HG03045 (cell line): Measurements from ENCODE around the gene IL17C.

ENCODE experiments used
- ATAC-seq: cut with Tn5 transposase; IDR thresholded peaks from one replicate; pipeline ENCODE4 v1.9.1; 2021; ENCODE audit warnings: mild to moderate bottlenecking, moderate library complexity; ENCODE audit not compliant: unreplicated experiment

Gene IL17C

GRCh38 chr16:88638323-88639230 lies at the start of gene IL17C:
TSS of gene IL17C (plus strand) at chr16:88638572. CDS start at chr16:88638642, 70 bp downstream.
- ATAC-seq, result no peak

- ATAC-seq, result no peak
Observed at GRCh38 chr16:88588754-88589153, 49.6 kb upstream of the IL17C start.

- ATAC-seq, result no peak
Observed at GRCh38 chr16:88589441-88589840, 48.9 kb upstream of the IL17C start.

GRCh38 chr16:88591577-88592021 lies 46.8 kb upstream of the IL17C start:
- ATAC-seq, result no peak

- ATAC-seq, result no peak
Observed at GRCh38 chr16:88593061-88593460, 45.3 kb upstream of the IL17C start.

GRCh38 chr16:88593489-88593888 lies 44.9 kb upstream of the IL17C start:
- no peak for ATAC-seq

GRCh38 chr16:88593910-88594309 lies 44.5 kb upstream of the IL17C start:
- ATAC-seq, result no peak

- no peak for ATAC-seq
Observed at GRCh38 chr16:88595101-88595500, 43.3 kb upstream of the IL17C start.

- ATAC-seq, result no peak
Observed at GRCh38 chr16:88595921-88596320, 42.5 kb upstream of the IL17C start.

- no peak for ATAC-seq
Observed at GRCh38 chr16:88596483-88596882, 41.9 kb upstream of the IL17C start.

- ATAC-seq, result no peak
Observed at GRCh38 chr16:88597856-88598491, 40.4 kb upstream of the IL17C start.

GRCh38 chr16:88599092-88599733 lies 39.2 kb upstream of the IL17C start:
- ATAC-seq, result no peak

GRCh38 chr16:88599825-88600538 lies 38.4 kb upstream of the IL17C start:
- no peak for ATAC-seq

GRCh38 chr16:88600539-88600896 lies 37.9 kb upstream of the IL17C start:
- no peak for ATAC-seq

- no peak for ATAC-seq
Observed at GRCh38 chr16:88601313-88602036, 36.9 kb upstream of the IL17C start.

- ATAC-seq, result no peak
Observed at GRCh38 chr16:88602091-88602490, 36.3 kb upstream of the IL17C start.

- no peak for ATAC-seq
Observed at GRCh38 chr16:88605186-88606147, 32.9 kb upstream of the IL17C start.

GRCh38 chr16:88606148-88606757 lies 32.1 kb upstream of the IL17C start:
- no peak for ATAC-seq

- no peak for ATAC-seq
Observed at GRCh38 chr16:88608076-88608475, 30.3 kb upstream of the IL17C start.
